NT2/D1 (cell line): ENCODE data around the gene SLC27A1.

Experiments used
- SUZ12 ChIP-seq: IDR thresholded peaks from 2 replicates; pipeline ENCODE4 v1.6.1; 2011; ENCODE audit not compliant: insufficient read length, insufficient read depth; ENCODE audit errors: extremely low read depth
- YY1 ChIP-seq: IDR thresholded peaks from 2 replicates; pipeline ENCODE4 v1.6.1; 2011; ENCODE audit not compliant: insufficient read length, insufficient read depth
- ZNF274 ChIP-seq: IDR thresholded peaks from 2 replicates; pipeline ENCODE4 v1.6.1; 2011; ENCODE audit warnings: mild to moderate bottlenecking, low read depth, low read length

- TF ChIP-seq ZNF274 (no peak), YY1 (no peak), SUZ12 (no peak)
Measured at GRCh38 chr19:17435218-17435617, 35.1 kb upstream of the SLC27A1 start.
